Heart left ventricle (tissue), 16 donors: ENCODE measurements around the gene OR8H3. TPM values are rescaled to one million over a fixed set of nuclear protein-coding genes. Genes with fewer than 3 reads are reported as not detected.

Experiments
- ATAC-seq, 4 donors: fragments of 200-7000 bp; cut with Tn5 transposase; one replicate each; pipeline ENCODE4 v1.9.1; 2020 to 2022; ENCODE audit warnings: moderate library complexity in 4 of 4, mild to moderate bottlenecking in 3 of 4, moderate number of reproducible peaks in 1 of 4
- DNase-seq, 5 donors: peaks; one replicate each; pipeline ENCODE4 v3.0.0-alpha.2; 2020
- H3K27ac ChIP-seq, 12 donors: fragments of 200-600 bp; sonication (generic) in 4 of 12; one replicate each; pipeline versions ENCODE4 v1.5.0 to v1.8.0; 2016 to 2022; ENCODE audit warnings: mild to moderate bottlenecking in 2 of 12
- H3K27me3 ChIP-seq, 9 donors: fragments of 200-600 bp; sonication (generic) in 2 of 9; one replicate each; pipeline versions ENCODE4 v1.5.1 to v1.8.0; 2016 to 2022; ENCODE audit warnings: mild to moderate bottlenecking in 3 of 9
- H3K36me3 ChIP-seq, 9 donors: fragments of 200-600 bp; sonication (generic) in 2 of 9; one replicate each; pipeline versions ENCODE4 v1.5.0 to v1.8.0; 2018 to 2022; ENCODE audit warnings: mild to moderate bottlenecking in 2 of 9
- H3K4me1 ChIP-seq, 12 donors: fragments of 200-600 bp; sonication (generic) in 4 of 12; one replicate each; pipeline versions ENCODE4 v1.5.0 to v1.8.0; 2016 to 2022; ENCODE audit warnings: mild to moderate bottlenecking in 3 of 12
- H3K4me3 ChIP-seq, 12 donors: fragments of 200-600 bp; sonication (generic) in 4 of 12; one replicate each; pipeline versions ENCODE4 v1.5.0 to v1.8.0; 2017 to 2022; ENCODE audit warnings: mild to moderate bottlenecking in 9 of 12, moderate library complexity in 4 of 12
- H3K9me3 ChIP-seq, 12 donors: fragments of 200-600 bp; sonication (generic) in 4 of 12; one replicate each; pipeline versions ENCODE4 v1.5.0 to v1.8.0; 2016 to 2022; ENCODE audit warnings: mild to moderate bottlenecking in 1 of 12
- CTCF ChIP-seq, 12 donors: fragments of 200-600 bp; sonication (generic) in 4 of 12; IDR thresholded peaks; one replicate each; pipeline versions ENCODE4 v1.5.0 to v1.8.0; 2018 to 2022; ENCODE audit warnings: antibody characterized with exemption in 12 of 12, mild to moderate bottlenecking in 5 of 12
- POLR2A ChIP-seq, 2 donors: fragments of 450-650 bp; IDR thresholded peaks; one replicate each; pipeline ENCODE4 v1.6.1; 2017; ENCODE audit warnings: antibody characterized with exemption in 2 of 2, mild to moderate bottlenecking in 2 of 2, moderate library complexity in 2 of 2
- WGBS, 4 donors: extraction: QIAGEN DNeasy Blood & Tissue Kit in 2 of 4; methylation state at CpG; one replicate each; pipeline versions ENCODE4 v1.1.5 to v1.1.7; 2013 to 2018; 5-methylcytosine and 5-hydroxymethylcytosine counted together
- intact Hi-C, 10 donors: fragments of 100-400 bp; cut with DNase I; formaldehyde crosslinking; loops; one replicate each; pipeline versions ENCODE4 v1.11.1 to v1.14.2; 2022
- long read RNA-seq, 3 donors: library from polyadenylated mRNA; unstranded; transcript quantifications; one replicate each; pipeline ENCODE4 v2.0.0, GENCODE V29; 2020 to 2021
- polyA plus RNA-seq, 2 donors: library from polyadenylated mRNA; stranded (reverse); fragments of 200-250 nt; gene quantifications; one replicate each; pipeline ENCODE4 v1.2.3, GENCODE V29; 2013
- total RNA-seq, 9 donors: library from RNA; depleted of rRNA in 2 of 9; stranded (reverse); fragments of >200 nt in 2 of 9; fragmentation: NEBNext Ultra II Directional in 3 of 9; extraction: Animal tissue kit (Norgen Biotek cat#: 25700) in 3 of 9; gene quantifications; one replicate each; pipeline versions ENCODE4 v1.1.0 to v1.2.4, GENCODE V29; 2016 to 2023
- donor health status: ischemic (EF 13 %, LVEDD 7.1; RV severe dilation, severe dysfunction).
- donor health status: healthy with polysubstance abuse.
- donor health status: DM: no; HTN: yes; CAD: no.
- donor health status: DM: no; HTN: no; CAD: no.
- donor health status: ischemic (EF 25% LVEDD 6.9; RV normal size, moderate dysfunction).
- donor health status: ischemic (EF 25% LVEDD 5.7; RV mildly dilated, moderate dysfunction).
- donor health status: healthy.
- donor health status: DM: yes; HTN: yes; CAD: no.
- donor health status: ischemic (EF 35%, LVEDD 5.7; RV mildly dilated, moderate dysfunction).
- donor health status: nonischemic (EF 11% LVEDD 7.7; RV severe dilation, severe dysfunction).
- donor health status: DM: yes; HTN: yes; CAD: no.
- donor health status: PGD.
- donor health status: ischemic (EF 29% LVEDD 5.4; RV normal size, mild dysfunction).
- donor health status: nonischemic (EF 23%, LVEDD 6.1; RV moderate dilation, normal function).

Gene OR8H3
- total RNA-seq (not detected), polyA plus RNA-seq (not detected)
- long read RNA-seq, donor 1, result 0 reads
- long read RNA-seq, donor 2, result 0 reads
- long read RNA-seq, donor 3, result 0 reads

GRCh38 chr11:56122073-56122472, at the start of gene OR8H3:
Gene OR8H3, plus strand, starts transcription at chr11:56122373. Its CDS starts 0 bp downstream, at chr11:56122373.
- intact Hi-C loops, result no loop called here
- Histone ChIP-seq H3K4me3 (no peak within 1 kb of the TSS), H3K27me3 (no peaks in the 10 kb centered on the region), H3K9me3 (peaks cover 0 to 6% (median 0%) of the 10 kb centered on the region in 12 donors), H3K36me3 (no peaks in the 10 kb centered on the region), H3K27ac (no peak within 1 kb of the TSS), H3K4me1 (no peaks in the 10 kb centered on the region)
- DNase-seq, result no peak
- no peak for ATAC-seq
- 65 to 79% (median 75%) methylated on average over 6 of the region's 6 CpGs for WGBS, 4 donors
- no peak for TF ChIP-seq POLR2A (IDR thresholded peaks at IDR 0.05)
- no peak for TF ChIP-seq CTCF (IDR thresholded peaks at IDR 0.05)

GRCh38 chr11:56089697-56090096, 32.5 kb upstream of the OR8H3 start:
- 68 to 81% (median 76%) methylated on average over 3 of the region's 3 CpGs for WGBS, 4 donors

GRCh38 chr11:56093008-56093407, 29.2 kb upstream of the OR8H3 start, which contains the start of gene OR8I2:
Gene OR8I2, plus strand, starts transcription at chr11:56093308. Its CDS starts 0 bp downstream, at chr11:56093308.
- H3K4me1 ChIP-seq, result no peaks in the 10 kb centered on the region
- 56 to 73% (median 69%) methylated on average over 3 of the region's 3 CpGs for WGBS, 4 donors
- H3K36me3 ChIP-seq, result no peaks in the 10 kb centered on the region
- H3K27ac ChIP-seq, result no peak within 1 kb of the TSS
- intact Hi-C loops, result no loop called here
- no peak for TF ChIP-seq POLR2A (IDR thresholded peaks at IDR 0.05)
- TF ChIP-seq CTCF (IDR thresholded peaks at IDR 0.05), result no peak
- DNase-seq (no peak), ATAC-seq (no peak)
- no peak within 1 kb of the TSS for H3K4me3 ChIP-seq
- peaks cover 0 to 4% (median 0%) of the 10 kb centered on the region in 12 donors for H3K9me3 ChIP-seq
- H3K27me3 ChIP-seq, result no peaks in the 10 kb centered on the region

More at GRCh38 chr11:56089697-56090096, 32.5 kb upstream of the OR8H3 start:
- no peak for DNase-seq
- Histone ChIP-seq H3K27ac (no peak overlapping the region), H3K4me3 (no peak overlapping the region), H3K27me3 (no peaks in the 10 kb centered on the region), H3K4me1 (no peaks in the 10 kb centered on the region), H3K36me3 (no peaks in the 10 kb centered on the region), H3K9me3 (peaks cover 0 to 4% (median 0%) of the 10 kb centered on the region in 12 donors)
- intact Hi-C loops, result no loop called here
- no peak for ATAC-seq
- TF ChIP-seq POLR2A (IDR thresholded peaks at IDR 0.05), result no peak
- no peak for TF ChIP-seq CTCF (IDR thresholded peaks at IDR 0.05)

- no peaks in the 10 kb centered on the region for H3K36me3 ChIP-seq
- intact Hi-C loops, result no loop called here
- no peaks in the 10 kb centered on the region for H3K27me3 ChIP-seq
- TF ChIP-seq POLR2A (IDR thresholded peaks at IDR 0.05) (no peak), CTCF (IDR thresholded peaks at IDR 0.05) (no peak)
- H3K4me1 ChIP-seq, result no peaks in the 10 kb centered on the region
- H3K9me3 ChIP-seq, result peaks cover 0 to 4% (median 0%) of the 10 kb centered on the region in 12 donors
- no peak for DNase-seq
- H3K4me3 ChIP-seq, result no peak within 1 kb of the TSS
- no peak within 1 kb of the TSS for H3K27ac ChIP-seq
- ATAC-seq, result no peak
Observed at GRCh38 chr11:56103210-56103737, 18.9 kb upstream of the OR8H3 start, which contains the start of gene OR8H2. Gene OR8H2, plus strand, starts transcription at chr11:56103687. Its CDS starts 1,356 bp downstream, at chr11:56105043.
